ENCODE measurements around the gene CHKA.

CHKA gene

GRCh38 chr11:68067991-68068390, 53.2 kb downstream of the CHKA start:
- no peak for DNase-seq

DNA sequence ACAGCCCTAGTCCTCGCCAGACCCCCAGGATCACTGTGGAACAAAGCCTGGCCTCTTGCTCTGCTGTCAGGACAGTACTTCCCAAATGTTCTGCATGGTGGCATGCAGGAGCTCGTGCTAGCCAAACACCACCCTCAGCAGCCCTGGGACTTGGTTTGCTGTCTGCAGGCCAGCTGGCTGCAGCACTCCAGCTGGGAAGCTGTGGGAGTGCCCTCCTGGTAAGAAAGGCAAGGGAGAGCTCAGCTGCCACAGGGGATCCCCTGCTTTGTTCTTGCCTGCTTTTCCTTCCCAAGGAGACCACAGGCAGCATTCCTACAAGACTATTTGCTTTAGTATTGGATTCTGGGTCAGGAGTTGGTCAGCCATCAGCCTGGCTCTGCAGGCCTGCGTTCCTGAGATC, 54.4 kb downstream of the CHKA start:
- DNase-seq, result no peak

DNA sequence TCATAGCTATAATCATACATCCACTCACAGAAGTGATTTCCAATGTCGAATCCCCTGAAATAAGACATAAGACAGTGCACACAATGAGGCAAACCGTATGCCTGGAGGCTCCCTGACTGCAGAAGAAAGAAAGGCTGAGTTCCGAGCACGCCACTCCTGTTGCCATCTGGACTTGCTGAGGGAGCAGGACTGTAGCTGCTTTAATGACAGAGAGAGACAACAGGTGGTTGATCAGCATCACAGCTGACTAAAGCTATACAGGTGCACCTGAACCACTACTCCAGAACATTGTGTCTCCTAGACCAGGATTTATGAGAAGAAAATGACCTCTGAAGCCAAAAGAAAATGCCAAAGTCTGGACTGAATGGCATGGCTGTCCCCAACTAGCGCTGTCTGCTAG, 55.3 kb downstream of the CHKA start:
- no peak for DNase-seq

DNA sequence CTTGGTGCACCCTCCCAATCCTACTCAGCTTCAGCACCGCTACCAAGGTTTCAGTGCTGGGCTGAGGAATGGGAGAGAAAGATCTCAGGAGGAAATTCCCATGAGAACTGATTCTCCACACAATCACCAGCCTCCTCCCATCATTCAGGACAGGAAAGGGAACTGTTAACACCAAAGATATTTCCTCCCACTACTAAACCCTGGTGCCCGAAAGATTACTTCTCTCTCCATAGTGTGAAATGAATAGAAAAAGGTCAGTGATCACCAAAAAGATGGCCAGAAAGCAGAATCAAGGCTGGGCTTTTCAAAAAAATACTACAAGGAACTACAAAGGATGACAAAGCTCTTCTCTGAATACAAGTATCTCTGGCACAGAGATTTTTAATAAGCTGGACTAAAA, 56.3 kb downstream of the CHKA start:
- DNase-seq, result no peak

- no peak for DNase-seq
Measured at GRCh38 chr11:68061508-68061907, 59.7 kb downstream of the CHKA start.

DNA sequence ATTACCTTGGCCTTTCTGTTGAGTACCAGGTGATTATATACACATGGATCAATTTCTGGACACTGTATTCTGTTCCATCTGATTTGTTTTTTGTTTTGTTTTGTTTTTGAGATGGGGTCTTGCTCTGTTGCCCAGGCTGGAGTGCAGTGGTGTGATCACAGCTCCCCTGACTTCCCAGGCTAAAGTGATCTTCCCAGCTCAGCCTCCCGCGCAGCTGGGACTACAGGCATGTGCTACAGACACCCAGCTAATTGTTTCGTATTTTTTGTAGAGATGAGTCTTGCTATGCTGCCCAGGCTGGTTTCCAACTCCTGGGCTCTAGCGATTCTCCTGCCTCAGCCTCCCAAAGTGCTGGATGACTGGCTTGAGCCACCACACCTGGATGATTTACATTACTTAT, 63.4 kb downstream of the CHKA start:
- no peak for DNase-seq

GRCh38 chr11:68056317-68057285, 64.6 kb downstream of the CHKA start:
- no peak for DNase-seq

- DNase-seq, result no peak
Measured at GRCh38 chr11:68053981-68054812, 67.0 kb downstream of the CHKA start.

DNA sequence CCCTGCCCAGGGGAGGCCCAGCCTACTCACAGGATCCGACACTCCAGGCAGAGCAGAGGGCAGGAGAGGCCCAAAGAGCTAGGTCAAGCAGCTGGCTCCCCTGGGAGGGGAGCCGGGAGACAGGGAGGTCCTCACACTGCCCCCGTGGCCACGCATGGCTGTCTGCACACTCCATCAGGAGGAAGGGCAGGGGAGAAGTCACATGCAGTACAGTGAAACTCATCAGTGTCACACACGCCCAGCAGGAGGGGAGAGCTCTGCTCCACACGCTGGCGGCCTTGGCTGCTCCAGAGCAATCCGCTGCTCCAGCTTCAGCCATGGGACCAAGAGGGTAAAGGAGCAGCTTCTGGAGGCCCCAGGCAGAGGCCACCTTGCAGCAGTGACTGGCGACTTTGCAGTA, 68.1 kb downstream of the CHKA start:
- DNase-seq, result no peak

DNA sequence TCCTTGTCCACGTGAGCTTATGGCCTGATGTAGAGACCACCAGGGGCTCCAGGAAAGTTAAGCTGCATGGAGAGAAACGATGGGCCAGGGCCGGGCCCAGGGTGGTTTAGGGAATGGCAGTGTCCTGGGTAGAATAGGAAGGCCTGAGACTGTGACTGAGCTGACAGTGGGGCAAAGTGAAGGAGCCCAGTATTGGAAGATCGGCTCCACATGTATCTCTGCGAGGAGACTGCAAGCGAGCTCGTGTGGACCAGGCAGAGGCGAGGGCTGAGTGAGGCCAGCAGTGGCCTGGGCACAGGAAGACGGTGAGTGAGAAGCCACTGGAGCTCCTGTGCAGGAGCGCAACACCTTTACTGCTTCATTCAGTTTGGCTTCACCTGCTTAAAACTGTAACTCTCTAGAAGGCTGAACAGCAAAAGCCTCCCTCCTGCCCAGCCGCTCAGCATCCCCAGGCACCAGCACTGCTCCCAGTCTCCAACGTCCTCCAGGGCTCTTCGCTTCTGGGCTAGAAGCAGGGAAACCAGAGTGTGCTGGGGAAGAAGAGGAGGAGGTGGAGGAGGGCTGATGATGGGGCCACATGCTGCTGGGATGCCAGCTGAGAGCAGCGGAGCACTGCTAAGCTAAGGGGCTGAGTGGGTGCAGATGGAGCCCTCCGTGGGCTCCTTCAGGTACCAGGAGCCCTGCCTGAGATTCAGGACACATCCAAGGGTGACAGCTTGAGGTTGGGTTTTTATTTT, 68.9 kb downstream of the CHKA start:
- DNase-seq, result no peak

DNA sequence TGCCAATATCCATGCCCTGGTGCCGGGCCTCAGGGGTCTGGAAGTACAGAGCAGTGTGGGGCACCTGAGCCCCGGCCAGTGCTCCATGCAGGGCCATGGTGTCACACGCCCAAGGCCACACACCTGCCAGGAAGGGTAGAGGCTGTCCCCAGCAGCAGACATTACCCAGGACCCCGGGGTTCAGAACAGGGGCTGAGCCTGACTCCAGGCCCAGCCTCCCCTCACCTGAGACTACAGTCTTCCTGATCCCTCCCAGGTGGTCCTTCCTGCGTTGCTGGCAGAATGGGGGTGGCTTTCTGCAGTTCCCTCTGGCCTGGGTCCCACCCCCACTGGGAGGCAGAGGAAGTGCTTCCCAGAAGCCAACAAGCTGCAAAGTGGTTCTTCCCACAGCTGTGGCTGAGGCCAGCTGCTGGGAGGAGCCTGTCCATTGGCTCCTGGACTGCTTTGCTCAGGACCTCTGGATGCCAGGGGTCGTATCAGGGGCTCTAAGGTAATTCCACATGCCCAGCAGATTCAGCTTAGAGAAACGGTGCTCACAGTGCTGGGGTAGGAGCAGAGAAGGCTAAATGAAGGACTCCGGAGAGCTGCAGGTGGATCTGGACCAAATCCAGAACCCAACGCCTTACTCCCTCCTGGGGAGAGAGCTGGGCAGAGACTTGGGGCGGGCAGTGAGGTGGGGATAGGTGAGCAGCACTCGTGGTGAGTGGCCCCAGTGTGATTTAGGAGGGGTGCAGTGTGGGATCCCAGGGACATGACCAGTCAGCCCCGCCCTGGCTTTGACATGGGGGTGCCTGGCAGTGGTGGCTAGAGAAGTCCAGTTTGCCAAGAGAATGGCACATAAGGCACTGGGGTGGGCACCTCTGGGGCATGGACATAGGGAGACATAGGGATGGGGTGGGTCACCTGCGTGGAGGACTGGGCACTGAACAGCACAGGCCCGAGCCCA, 69.7 kb downstream of the CHKA start:
- no peak for DNase-seq

DNA sequence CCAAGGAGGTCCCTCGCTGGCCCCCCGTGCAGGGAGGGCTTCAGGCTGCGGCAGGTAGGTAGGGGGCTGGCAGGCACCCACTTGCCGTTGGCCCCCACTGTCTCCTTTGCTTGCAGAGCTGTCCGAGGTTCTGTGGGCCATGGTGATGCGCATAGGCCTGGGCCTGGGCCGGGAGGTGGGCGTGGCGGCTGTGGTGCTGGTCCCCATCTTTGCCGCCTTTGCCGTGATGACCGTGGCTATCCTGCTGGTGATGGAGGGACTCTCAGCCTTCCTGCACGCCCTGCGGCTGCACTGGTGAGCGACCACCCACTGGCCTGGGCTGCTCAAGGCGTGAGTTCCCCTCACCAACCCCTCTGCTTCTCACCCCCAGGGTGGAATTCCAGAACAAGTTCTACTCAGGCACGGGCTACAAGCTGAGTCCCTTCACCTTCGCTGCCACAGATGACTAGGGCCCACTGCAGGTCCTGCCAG, 70.8 kb downstream of the CHKA start:
- DNase-seq, result no peak

GRCh38 chr11:68049509-68050370, 71.4 kb downstream of the CHKA start:
- no peak for DNase-seq

GRCh38 chr11:68048681-68049508, 72.3 kb downstream of the CHKA start:
- DNase-seq, result no peak

- no peak for DNase-seq
Measured at GRCh38 chr11:68047437-68048290, 73.5 kb downstream of the CHKA start.

GRCh38 chr11:68044898-68045351, 76.3 kb downstream of the CHKA start:
- DNase-seq, result no peak

DNA sequence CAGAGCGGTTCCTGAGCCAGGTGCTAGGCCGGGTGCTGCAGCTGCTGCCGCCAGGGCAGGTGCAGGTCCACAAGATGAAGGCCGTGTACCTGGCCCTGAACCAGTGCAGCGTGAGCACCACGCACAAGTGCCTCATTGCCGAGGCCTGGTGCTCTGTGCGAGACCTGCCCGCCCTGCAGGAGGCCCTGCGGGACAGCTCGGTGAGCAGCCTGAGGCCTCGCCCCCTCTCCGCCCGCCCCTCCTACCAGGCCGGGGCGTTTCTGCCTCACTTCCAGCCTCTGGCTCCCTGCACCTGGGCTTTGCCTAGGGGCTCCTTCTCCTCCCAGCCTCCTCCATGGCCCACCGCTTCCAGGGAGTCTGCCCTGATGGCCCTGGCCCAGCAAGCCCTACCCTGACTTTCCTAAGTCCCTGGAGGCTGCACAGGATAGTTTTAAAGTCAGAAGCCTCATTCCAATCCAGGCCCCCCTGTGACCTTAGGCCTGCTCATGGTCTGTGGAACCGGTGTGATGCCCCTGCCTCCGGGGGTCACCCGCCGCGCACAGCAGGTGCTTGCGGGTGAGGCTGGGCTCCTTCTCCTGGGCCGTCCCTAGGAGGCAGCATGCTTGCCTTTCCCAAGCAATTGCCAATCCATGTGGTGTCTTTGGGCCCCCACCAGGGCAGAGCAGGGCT, 76.9 kb downstream of the CHKA start:
- DNase-seq, result no peak

All from NCI-H82 (cell line).